Measurements from ENCODE around the gene IMPDH2.
A peak's percentile ranks its signal among the peaks of the same experiment; 100 is the strongest.

Gene IMPDH2

DNA sequence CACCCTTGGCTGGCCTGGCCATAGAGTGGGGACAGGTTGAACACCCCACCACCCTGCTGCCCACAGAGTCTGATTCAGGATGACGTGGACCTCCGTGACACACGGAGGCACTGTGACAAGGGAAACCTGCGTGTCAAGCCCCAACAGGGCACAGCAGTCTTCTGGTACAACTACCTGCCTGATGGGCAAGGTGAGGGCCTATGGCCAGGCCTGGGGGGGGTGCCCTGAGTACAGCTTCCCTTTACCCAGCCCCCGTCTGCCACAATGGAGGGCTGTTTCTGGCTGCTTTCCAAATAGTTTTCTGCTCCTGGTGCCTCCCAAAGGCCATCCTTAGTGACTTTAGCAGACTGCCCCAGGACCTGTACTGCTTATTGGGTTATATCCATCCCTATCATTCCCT lies 23.2 kb downstream of the IMPDH2 start:
- no peak for DNase-seq (ENCODE audit: low spot score)

DNA sequence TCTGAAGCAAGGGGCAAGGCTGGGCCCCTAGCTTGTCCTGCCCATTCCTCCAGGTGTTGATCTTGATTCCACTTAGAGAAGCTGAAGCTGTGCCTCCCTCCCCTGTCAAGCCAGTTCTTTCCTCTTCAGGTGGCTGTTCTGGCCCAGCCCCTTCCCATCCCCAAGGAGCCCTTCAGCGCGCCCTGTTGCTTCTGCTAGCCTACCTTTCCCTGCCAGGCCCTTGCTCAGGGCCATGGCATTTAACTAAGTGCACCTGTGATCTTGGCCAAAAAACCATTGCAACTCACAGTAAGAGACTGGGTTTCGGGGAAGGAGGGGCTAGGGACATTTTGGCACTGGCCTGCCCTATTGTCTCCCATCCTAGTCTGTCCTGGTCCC lies 23.9 kb downstream of the IMPDH2 start:
- no peak for DNase-seq (ENCODE audit: low spot score)

DNA sequence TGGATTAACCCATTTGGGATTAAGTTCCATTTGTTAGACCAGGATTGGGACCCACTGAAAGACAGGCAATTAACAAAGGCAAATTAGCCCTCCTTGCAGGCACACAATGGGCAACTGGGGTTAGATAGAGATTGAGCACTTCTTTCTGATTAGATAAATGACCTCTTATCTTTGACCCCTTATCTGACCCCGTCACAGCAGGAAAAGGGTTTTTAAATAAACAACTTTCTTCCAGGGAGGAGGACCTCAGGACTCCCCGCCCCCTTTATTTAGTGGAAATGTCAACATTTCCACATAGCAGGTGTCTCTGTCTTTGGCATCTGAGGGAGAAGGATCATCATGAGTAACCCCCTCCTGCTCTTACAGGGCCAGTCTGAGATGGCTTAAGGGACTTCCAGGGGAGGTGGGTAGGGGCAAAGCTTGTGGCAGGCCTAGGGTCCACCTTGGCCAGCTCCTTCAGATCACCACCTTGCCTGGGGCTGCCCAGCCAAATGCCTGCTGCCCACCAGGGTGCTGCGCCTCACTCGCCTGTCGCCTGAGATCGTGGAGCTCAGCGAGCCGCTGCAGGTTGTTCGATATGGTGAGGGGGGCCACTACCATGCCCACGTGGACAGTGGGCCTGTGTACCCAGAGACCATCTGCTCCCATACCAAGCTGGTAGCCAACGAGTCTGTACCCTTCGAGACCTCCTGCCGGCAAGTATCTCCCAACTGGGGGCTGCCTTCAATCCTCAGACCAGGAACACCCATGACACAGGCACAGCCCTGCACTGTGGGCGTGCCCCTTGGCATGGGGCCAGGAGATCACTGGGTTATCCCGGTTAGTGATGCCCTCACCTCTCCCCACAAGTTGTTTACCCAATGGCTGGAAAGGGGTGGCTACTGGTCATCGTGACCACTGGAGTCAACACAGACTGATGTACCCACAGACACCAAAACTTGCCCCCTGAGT lies 24.6 kb downstream of the IMPDH2 start:
- no peak for DNase-seq (ENCODE audit: low spot score)

DNA sequence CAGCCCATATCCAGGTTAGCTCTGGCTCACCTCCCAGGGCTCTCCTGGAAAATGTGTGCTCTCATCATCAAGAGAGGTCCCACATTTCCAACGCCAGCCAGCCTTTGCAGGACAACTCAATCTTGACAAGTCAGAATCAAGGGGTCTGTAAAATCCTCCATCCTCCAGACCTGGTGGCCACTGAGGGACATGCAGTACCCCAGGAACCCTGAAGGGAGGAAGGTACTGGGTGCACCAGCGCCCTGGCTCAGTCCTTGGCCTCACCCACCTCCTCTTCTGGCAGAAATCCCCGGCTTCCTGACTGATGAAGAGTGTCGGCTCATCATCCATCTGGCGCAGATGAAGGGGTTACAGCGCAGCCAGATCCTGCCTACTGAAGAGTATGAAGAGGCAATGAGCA lies 28.0 kb downstream of the IMPDH2 start:
- DNase-seq (ENCODE audit: low spot score), result no peak

DNA sequence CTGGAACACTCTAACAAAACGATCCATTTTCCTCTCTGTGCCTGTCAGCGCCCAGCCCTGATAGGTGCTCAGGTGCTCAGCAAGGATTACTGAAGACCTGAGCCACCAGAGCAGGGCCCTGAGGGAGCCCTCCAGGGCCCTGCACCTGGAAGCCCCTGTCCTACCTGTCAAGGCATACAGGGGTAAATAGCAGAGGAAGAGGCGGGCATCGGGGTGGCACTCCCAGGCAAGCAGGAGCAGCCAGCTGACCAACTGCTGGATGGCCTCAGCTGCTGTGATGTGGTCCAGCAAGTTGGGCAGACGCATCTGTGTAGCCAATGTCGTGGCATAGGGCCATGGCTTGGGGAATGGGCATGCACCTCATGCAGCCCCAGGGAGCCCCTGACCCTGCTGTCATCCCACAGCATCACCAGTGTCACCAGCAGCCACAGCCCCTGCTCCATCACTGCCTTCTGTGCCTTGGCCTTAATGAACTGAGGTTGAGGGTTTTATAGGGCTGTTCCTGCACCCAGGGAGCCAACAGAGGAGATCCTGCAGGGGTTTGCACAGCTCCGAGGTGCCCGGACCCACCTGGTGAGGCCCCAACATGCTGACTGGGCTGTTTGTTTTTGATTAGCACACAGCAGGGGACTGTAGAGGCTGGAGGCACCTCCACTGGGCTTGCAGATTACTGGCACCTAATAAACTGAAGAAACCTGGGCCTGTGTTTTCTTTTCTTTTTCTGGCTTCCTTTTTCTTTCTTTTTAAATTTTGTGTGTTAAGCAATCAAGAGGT lies 29.9 kb downstream of the IMPDH2 start:
- DNase-seq (ENCODE audit: low spot score), result no peak

DNA sequence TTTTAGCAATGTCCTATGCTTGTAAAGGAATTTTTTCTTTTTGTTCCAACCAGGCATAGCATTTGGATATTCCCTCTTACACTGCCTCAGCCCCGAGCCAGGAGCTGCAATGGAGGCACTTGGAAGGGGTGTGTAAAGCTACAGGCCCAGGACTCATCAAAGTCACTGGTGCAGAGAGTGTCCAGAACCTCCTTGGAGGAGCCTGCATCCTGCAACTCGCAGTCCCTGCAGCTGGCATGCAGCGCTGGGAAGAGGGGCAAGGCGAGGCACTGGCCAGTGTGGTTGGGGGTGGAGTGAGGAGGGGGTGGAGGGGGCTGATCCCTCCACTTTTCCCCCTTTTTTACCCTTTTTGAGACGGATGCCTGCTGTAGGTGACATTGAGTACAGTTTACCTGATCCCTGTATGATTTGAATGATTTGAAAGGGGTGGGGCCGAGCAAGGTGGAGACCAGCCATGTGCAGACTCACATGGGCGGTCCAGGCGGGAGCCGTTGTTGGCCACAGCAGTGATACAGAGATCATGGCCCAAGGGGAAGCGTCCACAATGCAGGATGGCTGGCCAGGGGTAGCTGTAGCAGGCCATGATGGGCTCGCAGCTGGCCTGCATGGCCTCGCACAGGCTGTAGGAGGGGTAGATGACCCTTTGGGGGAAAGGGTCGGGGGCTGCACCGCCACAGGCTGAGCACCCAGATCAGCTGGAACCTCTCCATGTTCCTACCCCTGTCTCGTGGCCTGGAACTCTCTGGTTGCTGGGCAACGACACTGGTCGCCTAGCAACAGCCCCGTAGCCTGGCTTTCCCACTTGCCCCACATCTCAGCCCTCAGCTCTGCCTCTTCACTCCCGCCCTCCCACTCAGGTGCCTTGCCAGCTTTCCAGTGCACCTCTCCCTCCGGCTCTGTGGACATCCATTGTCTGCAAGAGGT lies 31.2 kb downstream of the IMPDH2 start:
- no peak for DNase-seq (ENCODE audit: low spot score)

DNA sequence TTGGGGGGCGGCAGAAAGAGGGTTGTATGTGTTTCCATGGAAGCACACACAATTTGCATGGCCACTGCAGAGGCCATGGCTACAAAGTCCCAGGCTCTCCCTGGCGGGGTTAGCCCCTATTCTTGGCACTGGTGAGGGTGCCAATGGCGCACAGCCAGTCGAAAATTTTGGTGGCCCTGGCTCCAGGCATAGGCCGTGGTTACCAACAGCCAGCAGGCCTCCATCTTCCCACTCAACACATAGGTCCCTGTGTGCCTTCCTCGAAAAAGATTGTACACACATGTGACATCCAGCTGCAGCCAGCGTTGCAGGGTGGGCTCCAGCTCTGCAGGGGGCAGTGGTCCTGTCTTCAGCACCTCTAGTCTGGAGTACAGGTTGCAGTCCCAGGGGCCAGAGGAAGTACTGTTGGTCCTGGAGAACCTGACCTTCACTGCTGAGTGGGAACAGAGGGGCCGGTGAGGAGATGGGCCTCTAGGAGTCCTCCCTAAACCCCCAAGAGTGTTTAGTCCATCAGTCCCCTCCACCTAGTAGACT lies 32.0 kb downstream of the IMPDH2 start:
- DNase-seq (ENCODE audit: low spot score), result no peak

DNA sequence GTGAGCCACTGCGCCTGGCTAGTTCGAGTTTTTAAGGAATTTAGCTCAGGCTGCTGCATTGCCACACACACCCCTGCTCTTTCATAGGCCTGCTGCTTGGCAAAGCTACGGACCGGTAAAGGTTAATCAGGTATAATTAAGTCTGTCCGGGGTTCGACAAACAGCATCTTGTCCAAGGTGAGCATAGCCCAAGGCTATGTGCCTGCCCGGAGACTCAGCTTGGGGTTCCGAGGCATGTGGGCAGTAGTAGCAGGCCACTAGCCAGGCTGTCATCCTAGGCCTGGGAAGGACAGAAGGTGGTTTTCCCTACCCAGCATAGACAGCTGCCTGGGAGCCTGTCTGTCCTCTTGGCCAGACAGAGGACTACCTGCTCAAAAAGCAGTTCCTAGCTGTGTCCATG lies 32.6 kb downstream of the IMPDH2 start:
- DNase-seq (ENCODE audit: low spot score), result no peak

DNA sequence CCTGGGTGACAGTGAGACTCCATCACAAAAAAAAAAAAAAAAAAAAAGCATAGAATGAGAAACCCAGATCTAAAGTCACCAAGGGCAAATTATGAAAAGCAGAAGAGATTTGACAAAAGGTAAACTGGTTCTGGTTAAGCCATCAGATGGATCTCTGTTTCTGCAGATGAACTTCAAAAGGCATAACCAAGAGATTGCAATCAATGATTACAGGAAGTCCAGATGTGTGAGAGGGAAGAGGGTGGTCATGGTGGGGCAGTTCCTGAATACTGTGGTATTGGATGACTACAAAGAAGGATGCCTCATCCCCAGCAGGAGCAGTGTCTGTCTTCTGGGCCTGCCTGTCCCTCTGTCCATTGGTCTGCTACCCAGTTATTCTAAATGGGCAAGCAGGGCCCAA lies 35.4 kb downstream of the IMPDH2 start:
- no peak for DNase-seq (ENCODE audit: low spot score)

DNA sequence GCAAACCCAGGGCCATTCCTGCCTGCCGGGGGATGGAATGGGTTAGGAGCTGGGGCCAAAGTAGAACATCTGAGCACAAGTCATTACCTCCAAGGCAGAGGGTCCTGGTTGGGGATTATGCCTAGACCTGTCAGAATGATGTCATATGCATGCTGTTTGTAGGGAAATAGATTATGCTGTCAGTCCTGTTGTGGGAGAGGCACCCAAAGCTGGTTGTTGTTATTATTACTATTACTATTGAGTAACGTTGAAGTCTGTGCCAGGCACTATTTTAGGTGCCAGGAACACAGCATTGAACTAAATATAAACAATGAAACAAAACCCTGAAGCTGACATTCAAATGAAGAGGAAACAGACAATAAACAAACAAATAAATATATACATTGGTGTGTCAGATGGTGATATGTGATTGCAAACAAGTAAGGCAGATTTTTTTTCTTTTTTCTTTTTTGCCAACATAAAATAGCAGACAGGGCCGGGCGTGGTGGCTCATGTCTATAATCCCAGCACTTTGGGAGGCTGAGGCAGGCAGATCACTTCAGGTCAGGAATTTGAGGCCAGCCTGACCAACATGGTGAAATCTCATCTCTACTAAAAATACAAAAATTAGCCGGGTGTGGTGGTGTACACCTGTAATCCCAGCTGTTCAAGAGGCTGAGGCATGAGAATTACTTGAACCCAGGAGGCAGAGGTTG lies 37.2 kb downstream of the IMPDH2 start:
- DNase-seq (ENCODE audit: low spot score), result no peak

DNA sequence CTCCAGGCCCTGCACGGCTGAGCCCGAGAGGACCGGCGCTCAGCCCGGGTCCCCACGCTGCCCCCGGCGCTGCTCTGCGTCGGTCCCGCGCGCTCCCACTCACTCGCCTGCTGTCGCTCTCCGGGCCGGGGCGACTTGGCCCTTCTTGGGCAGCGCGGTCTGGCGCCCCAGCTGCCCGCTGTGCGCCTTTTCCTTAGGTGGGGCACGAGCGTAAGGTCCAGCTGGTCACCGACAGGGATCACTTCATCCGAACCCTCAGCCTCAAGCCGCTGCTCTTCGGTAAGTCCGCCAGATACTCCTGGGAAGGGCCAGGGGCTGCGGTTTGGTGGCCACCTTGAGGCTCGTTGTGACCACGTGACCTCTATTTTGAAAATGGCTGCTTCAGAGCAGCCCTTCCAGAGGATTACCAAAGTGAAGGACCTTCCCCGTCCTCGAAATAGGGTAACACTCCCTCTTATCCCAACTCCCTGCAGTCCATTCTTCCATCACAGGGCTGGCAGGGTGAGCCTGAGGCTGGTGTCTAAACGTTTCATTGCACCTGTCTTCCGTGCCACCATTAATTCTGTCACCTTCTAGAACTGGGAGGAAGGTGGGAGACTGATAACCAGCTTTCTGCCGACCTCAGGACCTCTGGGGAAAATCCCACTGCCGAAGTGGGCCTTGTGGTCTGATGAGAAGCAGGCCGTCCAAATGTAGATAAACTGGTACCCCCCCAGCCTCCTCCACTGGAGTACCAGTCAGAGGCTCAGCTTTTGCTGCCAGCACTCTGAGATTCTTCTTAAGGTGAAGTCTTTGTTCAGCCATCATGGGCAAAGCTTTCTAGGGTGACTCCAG lies 38.3 kb downstream of the IMPDH2 start:
- DNase-seq (ENCODE audit: low spot score), result peak; percentile 39

DNA sequence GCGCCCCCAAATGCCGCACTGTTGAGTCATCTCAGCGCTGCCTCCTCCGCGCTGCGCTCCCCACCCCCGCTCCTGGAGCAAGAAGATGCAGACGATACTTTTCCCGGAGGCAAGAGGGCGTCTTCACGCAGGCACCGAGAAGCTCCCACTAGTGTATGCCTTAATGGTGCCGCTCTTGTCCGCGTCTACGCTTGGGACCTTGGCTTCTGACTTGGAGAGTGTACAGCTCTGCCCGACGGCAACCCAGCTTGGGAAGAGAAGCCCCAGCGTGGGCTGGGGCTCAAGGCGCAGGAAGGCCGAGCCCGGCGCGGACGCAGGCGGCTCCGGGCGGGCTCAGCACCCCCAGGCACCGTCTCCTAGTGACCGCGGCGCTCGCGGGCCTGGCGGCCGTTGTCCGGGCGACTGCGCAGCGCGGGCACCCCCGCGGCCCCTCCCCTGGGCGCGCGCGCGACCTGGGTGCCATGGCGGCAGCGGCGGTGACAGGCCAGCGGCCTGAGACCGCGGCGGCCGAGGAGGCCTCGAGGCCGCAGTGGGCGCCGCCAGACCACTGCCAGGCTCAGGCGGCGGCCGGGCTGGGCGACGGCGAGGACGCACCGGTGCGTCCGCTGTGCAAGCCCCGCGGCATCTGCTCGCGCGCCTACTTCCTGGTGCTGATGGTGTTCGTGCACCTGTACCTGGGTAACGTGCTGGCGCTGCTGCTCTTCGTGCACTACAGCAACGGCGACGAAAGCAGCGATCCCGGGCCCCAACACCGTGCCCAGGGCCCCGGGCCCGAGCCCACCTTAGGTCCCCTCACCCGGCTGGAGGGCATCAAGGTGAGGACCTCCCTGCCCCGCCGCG lies 39.2 kb downstream of the IMPDH2 start, which contains the start of gene P4HTM:
Gene P4HTM (plus strand): TSS at position 446 of the 840 bp plus-strand sequence. CDS start 16 bp downstream, at position 462.
- DNase-seq (ENCODE audit: low spot score), result peak; percentile 95

DNA sequence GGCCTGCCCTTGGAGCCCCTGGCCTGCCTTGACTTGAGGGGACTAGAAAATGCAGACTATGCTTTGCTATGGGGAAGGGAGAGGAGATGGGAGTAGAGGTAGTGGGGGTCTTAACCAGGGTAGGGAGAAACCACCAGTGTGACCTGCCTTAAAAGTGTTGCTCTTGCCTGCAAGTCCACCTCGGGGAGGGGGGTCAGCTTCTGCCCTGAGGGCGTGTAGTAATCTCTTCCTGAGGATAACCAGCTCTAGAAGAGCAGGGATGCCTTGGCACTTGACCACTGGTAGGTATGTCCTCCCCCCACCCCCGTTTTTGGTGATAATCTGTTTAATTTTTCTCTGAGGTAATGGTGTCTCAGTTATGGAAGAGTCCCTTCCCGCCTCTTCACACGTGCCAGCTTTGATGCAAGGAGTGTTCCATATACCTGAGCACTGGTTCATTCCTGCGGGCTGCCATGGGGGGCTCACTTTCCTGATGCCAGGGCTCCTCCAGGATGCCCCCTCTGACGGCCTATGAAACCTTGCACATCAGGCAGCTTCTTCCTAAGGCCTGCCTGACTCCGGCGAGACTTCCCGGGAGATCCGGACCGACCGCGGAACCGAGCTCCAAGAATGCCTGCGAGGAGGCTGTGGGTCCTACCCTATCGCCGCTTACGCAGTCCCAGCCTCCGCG lies 39.9 kb downstream of the IMPDH2 start:
- DNase-seq (ENCODE audit: low spot score), result peak; percentile 31

DNA sequence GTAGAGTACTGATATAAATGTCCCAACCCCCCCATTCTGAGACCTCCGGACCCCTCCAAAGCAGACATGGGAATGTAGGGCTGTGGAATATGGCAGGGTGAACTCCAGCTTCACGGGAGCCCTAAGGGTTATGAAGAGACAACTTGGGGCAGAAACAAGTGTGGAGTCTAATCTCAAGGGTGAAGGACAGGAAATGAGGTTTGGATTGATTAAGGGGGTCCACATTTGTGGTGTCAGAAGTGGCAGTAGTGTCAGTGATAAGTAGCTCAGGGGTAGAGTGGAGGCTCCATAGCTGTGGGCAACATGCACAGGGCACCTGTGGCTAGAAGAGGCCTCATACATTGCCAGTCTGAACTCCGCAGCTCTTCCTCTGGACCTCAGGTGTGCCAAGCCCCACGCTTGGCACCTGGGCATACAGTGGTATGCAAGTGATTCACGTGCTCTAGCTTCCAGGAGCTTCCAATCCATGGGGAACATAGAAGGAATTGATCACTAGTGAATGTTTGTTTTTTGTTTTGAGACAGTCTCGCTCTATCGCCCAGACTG lies 43.3 kb downstream of the IMPDH2 start:
- no peak for DNase-seq (ENCODE audit: low spot score)

DNA sequence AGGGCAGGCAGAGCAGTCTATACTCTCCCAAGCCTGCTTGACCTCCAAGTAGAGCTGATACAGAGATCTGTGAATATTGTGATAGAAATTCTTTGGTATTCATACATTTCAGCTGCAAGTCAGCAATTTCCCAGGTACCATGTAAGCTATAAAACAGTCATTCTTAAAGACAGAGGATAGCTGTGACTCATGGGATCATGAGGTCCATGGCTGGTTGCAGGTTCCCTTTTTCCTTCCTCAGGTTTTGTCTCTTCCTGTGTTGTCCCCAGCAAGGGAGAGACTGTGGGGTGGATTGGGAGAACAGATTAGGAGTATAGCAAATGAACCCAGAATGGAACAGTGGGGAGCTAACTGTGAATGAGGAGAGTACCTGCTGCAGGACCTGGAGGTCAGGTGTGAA lies 44.5 kb downstream of the IMPDH2 start:
- DNase-seq (ENCODE audit: low spot score), result no peak

DNA sequence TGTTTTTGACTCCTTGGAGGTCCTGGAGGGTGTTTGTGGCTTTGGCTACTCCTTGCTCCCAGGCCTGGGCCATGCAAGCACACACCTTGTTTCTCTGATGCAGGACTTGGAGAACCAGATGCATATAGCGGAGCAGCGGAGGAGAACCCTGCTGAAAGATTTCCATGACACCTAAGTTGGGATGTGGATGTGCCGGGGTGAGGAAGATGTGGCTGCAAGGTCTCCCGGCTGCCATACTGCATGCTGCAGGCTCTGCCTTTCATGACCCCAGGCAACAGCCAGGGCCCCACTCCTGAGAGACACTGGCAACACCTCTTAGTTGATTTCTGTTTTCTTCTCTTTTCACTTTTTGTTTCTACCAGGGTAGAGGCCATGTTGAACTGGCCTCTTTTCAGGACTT lies 46.1 kb downstream of the IMPDH2 start:
- no peak for DNase-seq (ENCODE audit: low spot score)

DNA sequence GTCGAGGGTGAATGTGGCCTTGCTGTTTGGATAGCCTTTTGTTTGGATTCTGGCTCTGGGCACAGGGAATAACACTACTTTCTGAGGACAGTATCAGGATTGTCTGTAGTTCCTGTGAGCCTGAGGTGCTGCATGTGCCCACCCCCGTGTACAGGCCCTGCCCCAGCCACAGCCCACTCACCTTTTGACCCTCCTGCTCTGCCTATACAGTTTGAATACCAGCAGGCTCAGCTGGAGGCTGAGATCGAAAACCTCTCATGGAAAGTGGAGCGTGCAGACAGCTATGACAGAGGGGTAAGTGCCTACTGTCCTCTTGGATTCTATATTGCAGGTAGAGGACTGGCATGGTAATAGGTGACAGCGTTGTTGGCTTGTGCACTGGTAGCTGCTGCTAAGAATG lies 46.5 kb downstream of the IMPDH2 start:
- DNase-seq (ENCODE audit: low spot score), result no peak

DNA sequence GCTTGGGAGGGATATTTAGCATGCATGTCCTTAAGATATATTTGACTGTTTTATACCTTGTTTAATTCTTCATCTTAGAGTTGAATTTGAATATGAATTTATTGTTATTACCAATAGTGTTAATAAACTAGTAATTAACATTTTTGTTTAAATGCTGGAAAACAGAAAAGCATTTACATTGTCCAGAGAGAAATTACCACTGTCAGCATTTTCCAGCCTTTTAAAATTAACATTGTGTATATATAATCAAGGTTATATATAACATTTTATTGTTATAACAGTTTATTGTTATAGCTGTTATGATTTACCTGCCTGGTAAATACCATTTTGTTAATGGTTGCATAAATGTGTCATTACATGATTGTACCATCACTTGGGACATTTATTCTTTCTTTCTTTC lies 47.2 kb downstream of the IMPDH2 start:
- DNase-seq (ENCODE audit: low spot score), result no peak

Measured in AG20443 (cell line).